Nephron (organoid): ENCODE data around the gene PRRT3.

Experiments
- H3K27ac Mint-ChIP-seq, 3 experiments: 2 replicates each; pipeline ENCODE4 v1.8.0; 2020; ENCODE audit warnings: mixed read lengths in 3 of 3, mild to moderate bottlenecking in 2 of 3, moderate library complexity in 1 of 3
- H3K27me3 Mint-ChIP-seq: 2 replicates; pipeline ENCODE4 v1.8.0; 2021; ENCODE audit warnings: low read depth, mild to moderate bottlenecking, moderate library complexity, mixed read lengths
- H3K36me3 Mint-ChIP-seq: 2 replicates; pipeline ENCODE4 v1.8.0; 2020; ENCODE audit warnings: low read depth, mixed read lengths
- H3K4me1 Mint-ChIP-seq: 2 replicates; pipeline ENCODE4 v1.8.0; 2020; ENCODE audit warnings: mixed read lengths
- H3K4me3 Mint-ChIP-seq, 3 experiments: 2 replicates each; pipeline ENCODE4 v1.8.0; 2020; ENCODE audit warnings: mild to moderate bottlenecking in 3 of 3, mixed read lengths in 3 of 3, moderate library complexity in 2 of 3
- H3K9me3 Mint-ChIP-seq: 2 replicates; pipeline ENCODE4 v1.8.0; 2020; ENCODE audit warnings: mixed read lengths
- CTCF ChIP-seq, 3 experiments: fragments of 200-600 bp; sonication (generic); IDR thresholded peaks; one replicate each; pipeline ENCODE4 v1.5.0; 2021; ENCODE audit warnings: antibody characterized with exemption in 3 of 3; ENCODE audit not compliant: unreplicated experiment in 3 of 3

Gene PRRT3

GRCh38 chr3:9934235-9934621 lies 18.0 kb downstream of the PRRT3 start:
- peak overlapping the region; percentile 92 to 99 (median 94) for H3K4me3 Mint-ChIP-seq
- H3K27me3 Mint-ChIP-seq, result peaks cover 3% of the 10 kb centered on the region
- peaks cover 20% of the 10 kb centered on the region for H3K36me3 Mint-ChIP-seq
- peak; percentile 16 to 32 (median 18) for TF ChIP-seq CTCF (IDR thresholded peaks at IDR 0.05; ENCODE audit: unreplicated experiment in 3 of 3)
- H3K9me3 Mint-ChIP-seq, result no peaks in the 10 kb centered on the region
- peak overlapping the region; percentile 70 to 96 (median 85) for H3K27ac Mint-ChIP-seq
- H3K4me1 Mint-ChIP-seq, result peaks cover 12% of the 10 kb centered on the region

DNA sequence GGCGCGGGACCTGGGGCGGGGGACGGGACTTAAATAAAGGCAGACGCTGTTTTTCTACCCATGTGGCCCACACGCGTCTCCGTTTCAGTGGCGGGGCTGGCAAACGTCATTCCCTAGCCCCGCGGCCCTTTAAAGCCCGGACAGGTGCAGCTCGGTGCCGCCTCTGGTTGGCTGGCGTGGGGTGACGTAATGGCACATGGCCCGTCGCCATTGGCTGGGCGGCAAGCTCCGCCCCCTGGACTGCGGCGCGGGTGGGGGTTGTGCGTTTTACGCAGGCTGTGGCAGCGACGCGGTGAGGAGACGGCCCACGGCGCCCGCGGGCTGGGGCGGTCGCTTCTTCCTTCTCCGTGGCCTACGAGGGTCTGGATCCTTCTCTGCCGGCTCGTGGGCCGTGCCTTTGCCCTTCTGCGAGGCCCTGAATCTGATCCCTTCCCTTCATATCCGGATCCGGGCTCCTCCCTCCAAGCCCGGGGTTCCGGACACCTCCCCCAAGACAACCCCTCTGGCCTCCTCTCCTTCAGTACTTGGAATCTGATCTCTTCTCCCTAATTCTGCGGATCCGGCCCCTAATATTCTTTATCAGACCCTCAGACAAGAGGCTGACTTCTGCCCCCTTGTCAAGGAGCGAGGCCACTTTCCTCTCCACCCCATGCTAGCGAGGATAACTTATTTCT lies 18.5 kb downstream of the PRRT3 start, which contains the start of gene CRELD1:
Gene CRELD1 (plus strand): TSS at position 274 of the 674 bp plus-strand sequence. CDS start 605 bp downstream, outside the sequence.
- peaks cover 12% of the 10 kb centered on the region for H3K4me1 Mint-ChIP-seq
- no peaks in the 10 kb centered on the region for H3K9me3 Mint-ChIP-seq
- no peak for TF ChIP-seq CTCF (IDR thresholded peaks at IDR 0.05; ENCODE audit: unreplicated experiment in 3 of 3)
- peaks cover 20% of the 10 kb centered on the region for H3K36me3 Mint-ChIP-seq
- H3K4me3 Mint-ChIP-seq, result peak within 1 kb of the TSS; percentile 92 to 99 (median 94)
- H3K27me3 Mint-ChIP-seq, result peaks cover 3% of the 10 kb centered on the region
- peak within 1 kb of the TSS; percentile 70 to 96 (median 85) for H3K27ac Mint-ChIP-seq

GRCh38 chr3:9932843-9933560 lies 19.2 kb downstream of the PRRT3 start:
- TF ChIP-seq CTCF (IDR thresholded peaks at IDR 0.05; ENCODE audit: unreplicated experiment in 3 of 3), result peak; percentile 58 to 68 (median 64)
- H3K9me3 Mint-ChIP-seq, result no peaks in the 10 kb centered on the region
- peak overlapping the region; percentile 92 to 99 (median 94) for H3K4me3 Mint-ChIP-seq
- peaks cover 20% of the 10 kb centered on the region for H3K36me3 Mint-ChIP-seq
- peaks cover 12% of the 10 kb centered on the region for H3K4me1 Mint-ChIP-seq
- peaks cover 3% of the 10 kb centered on the region for H3K27me3 Mint-ChIP-seq
- peak overlapping the region in 2 of 3 experiments; percentile 85 to 96 for H3K27ac Mint-ChIP-seq

- no peak for TF ChIP-seq CTCF (IDR thresholded peaks at IDR 0.05; ENCODE audit: unreplicated experiment in 3 of 3)
- H3K27ac Mint-ChIP-seq, result peak overlapping the region in 1 of 3 experiments; percentile 27
- H3K4me1 Mint-ChIP-seq, result peaks cover 12% of the 10 kb centered on the region
- peaks cover 20% of the 10 kb centered on the region for H3K36me3 Mint-ChIP-seq
- H3K4me3 Mint-ChIP-seq, result peak overlapping the region; percentile 92 to 99 (median 94)
- peaks cover 3% of the 10 kb centered on the region for H3K27me3 Mint-ChIP-seq
- H3K9me3 Mint-ChIP-seq, result no peaks in the 10 kb centered on the region
Measured at GRCh38 chr3:9932535-9932842, 19.7 kb downstream of the PRRT3 start.

DNA sequence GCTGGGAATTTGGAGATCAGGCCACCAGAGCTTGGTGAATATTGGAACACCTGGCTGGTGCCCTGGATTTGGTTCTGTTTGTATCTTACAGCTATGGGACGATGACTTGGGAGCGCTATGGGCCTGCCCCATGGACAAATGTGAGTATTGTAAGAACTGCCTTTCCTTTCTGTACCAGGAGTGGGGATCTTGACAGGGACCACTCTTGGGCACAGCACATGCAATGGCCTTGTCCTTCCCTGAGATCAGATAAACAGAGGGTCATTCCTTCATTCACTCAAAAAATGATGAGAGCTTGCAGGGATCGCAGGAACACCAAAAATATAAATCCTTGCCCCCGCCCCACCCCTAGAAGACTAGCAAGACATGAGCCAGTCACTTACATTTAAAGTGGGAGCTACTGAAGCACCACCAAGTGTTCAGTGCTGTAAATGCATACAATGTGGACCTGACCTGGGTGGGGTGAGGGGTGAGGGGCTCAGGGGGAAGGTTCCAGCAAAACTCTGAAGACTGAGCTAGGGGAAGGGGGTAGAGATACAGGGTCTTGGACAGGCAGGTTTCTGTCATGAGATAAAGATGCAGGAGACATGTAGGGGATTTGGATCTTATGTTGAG lies 21.3 kb downstream of the PRRT3 start:
- Mint-ChIP-seq H3K9me3 (no peaks in the 10 kb centered on the region), H3K36me3 (peaks cover 17% of the 10 kb centered on the region), H3K4me1 (peaks cover 12% of the 10 kb centered on the region), H3K27me3 (peaks cover 3% of the 10 kb centered on the region), H3K27ac (no peak overlapping the region), H3K4me3 (peak overlapping the region; percentile 27 to 72 (median 59))
- TF ChIP-seq CTCF (IDR thresholded peaks at IDR 0.05; ENCODE audit: unreplicated experiment in 3 of 3), result no peak
